ENCODE results near the gene E2F3.

GRCh38 chr6:20468209-20468608 lies 66.5 kb downstream of the E2F3 start:
- no peak for TF ChIP-seq ZNF687 (IDR thresholded peaks at IDR 0.05)
- TF ChIP-seq CTCF (IDR thresholded peaks at IDR 0.05 in 2 of 3, conservative IDR thresholded peaks at IDR 0.05 in 1 of 3; ENCODE audit: control insufficient read depth in 2 of 3, extremely low read depth in 1 of 3, insufficient read depth in 1 of 3, low read depth in 3 of 3, low read length in 3 of 3): no peak
- no peak for TF ChIP-seq CREB1 (IDR thresholded peaks at IDR 0.05; ENCODE audit: low read depth)
- no peak for TF ChIP-seq ATF3 (IDR thresholded peaks at IDR 0.05; ENCODE audit: borderline replicate concordance, extremely low read depth, low read depth, low read length)
- no peak for TF ChIP-seq ZSCAN29 (IDR thresholded peaks at IDR 0.05)
- TF ChIP-seq TAF1 (IDR thresholded peaks at IDR 0.05; ENCODE audit: borderline replicate concordance, low read depth, low read length): no peak
